Adipose tissue (tissue), 3 donors: ENCODE data around the gene SMCO2. TPM values are rescaled to one million over a fixed set of nuclear protein-coding genes. Genes with fewer than 3 reads are reported as not detected.

Experiments used
- H3K27ac ChIP-seq: one replicate; pipeline ENCODE4 v1.5.1; 2013; ENCODE audit warnings: low read depth, low read length
- WGBS, 3 donors: extraction: QIAGEN DNeasy Blood & Tissue Kit; methylation state at CpG; one replicate each; pipeline ENCODE4 v1.1.7; 2013; 5-methylcytosine and 5-hydroxymethylcytosine counted together
- polyA plus RNA-seq, 3 donors: library from polyadenylated mRNA; stranded (reverse); fragments of 200-250 nt; gene quantifications; one replicate each; pipeline ENCODE4 v1.2.3, GENCODE V29; 2013
- donor health status: healthy with polysubstance abuse.
- donor health status: Bipolar disorder and iron deficiency.
- donor health status: healthy.

SMCO2 gene
- polyA plus RNA-seq: under 1 TPM in 1 of 3 donors, not detected in 2; 0.10 TPM

GRCh38 chr12:27446436-27446835 is at the start of gene SMCO2:
Gene SMCO2, plus strand, starts transcription at chr12:27446736. Its CDS starts 23,896 bp downstream, at chr12:27470632.
- H3K27ac ChIP-seq: no peak within 1 kb of the TSS
- 92 to 96% (median 95%) methylated on average over 3 of the region's 3 CpGs for WGBS, 3 donors

- 63 to 83% (median 69%) methylated on average over 2 of the region's 2 CpGs for WGBS, 3 donors
- H3K27ac ChIP-seq: no peak overlapping the region
Measured at GRCh38 chr12:27398466-27398865, 48.1 kb upstream of the SMCO2 start.

- H3K27ac ChIP-seq: no peak overlapping the region
- WGBS, 3 donors: 89 to 100% (median 92%) methylated on average over 2 of the region's 2 CpGs
Measured at GRCh38 chr12:27399074-27399473, 47.5 kb upstream of the SMCO2 start.

- H3K27ac ChIP-seq: no peak overlapping the region
- 69 to 91% (median 88%) methylated on average over 5 of the region's 5 CpGs for WGBS, 3 donors
Measured at GRCh38 chr12:27400856-27401354, 45.6 kb upstream of the SMCO2 start.

DNA sequence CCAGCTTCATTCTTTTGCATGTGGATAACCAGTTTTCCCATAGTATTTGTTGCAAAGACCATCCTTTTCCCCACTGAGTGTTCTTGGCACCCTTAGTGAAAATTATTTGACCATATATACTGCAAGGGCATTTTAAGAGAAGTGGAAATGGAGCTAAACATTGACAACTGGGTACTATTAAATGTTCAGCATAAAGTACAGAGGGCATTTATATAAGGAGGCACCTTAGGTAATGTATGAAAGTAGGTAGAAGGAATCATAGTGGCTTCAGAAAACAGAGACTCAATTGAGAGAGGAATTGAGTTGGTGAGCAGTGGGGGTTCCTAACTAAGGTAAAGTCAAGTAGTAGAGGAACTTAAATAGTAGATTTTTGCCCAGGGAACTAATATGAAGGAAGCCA is 34.5 kb upstream of the SMCO2 start:
- no peak overlapping the region for H3K27ac ChIP-seq

DNA sequence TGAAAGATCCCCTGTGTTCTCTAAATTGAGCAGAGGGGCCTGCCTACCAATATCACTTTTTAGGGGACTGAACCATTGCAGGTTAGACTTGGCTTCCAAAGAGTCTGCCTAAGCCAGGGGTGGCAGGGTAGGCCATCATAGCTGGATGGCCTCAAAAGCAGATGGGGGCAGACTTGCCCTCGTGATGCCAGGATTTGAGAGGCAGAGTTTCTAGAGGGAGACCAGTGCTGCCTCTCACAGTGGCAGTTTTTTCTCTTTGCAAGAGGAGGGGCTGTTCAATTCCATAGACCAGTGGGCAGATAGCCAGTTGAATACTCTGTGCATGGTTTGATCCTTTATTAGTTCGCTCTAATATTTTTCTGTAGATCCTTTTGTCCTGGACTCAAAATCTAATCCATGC is 23.8 kb upstream of the SMCO2 start:
- H3K27ac ChIP-seq: no peak overlapping the region
- 83 to 97% (median 95%) methylated on average over 2 of the region's 2 CpGs for WGBS, 3 donors

DNA sequence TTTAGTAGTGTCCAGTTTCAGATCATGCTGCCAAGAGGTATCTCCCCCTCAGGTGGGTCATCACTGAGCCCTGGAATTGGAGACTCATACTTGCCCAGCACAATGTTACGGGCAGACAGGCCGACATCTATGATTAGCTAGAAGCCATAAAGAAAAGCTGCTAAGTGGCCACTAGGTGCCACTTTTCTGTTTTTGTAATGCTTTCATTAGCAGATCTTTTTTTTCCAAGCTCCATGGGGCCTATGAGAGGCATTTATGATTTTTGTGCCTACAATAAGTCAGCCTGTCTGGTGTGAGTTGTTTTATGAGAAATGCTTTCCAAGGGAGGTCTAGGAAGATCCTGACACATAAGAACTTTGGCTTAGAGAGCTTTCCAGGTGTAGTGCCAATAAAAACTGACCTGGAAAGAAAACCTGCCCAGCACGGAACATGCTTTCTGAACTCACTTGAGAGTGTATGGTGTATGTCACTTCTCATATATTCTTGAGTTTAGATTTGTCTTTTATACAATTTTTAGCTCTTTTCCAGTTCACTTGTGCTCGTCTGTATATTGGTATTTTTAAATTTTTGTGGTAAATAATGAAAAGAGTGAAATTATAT is 21.8 kb upstream of the SMCO2 start:
- H3K27ac ChIP-seq: no peak overlapping the region
- WGBS, 3 donors: 63 to 79% (median 64%) methylated on average over 4 of the region's 4 CpGs

DNA sequence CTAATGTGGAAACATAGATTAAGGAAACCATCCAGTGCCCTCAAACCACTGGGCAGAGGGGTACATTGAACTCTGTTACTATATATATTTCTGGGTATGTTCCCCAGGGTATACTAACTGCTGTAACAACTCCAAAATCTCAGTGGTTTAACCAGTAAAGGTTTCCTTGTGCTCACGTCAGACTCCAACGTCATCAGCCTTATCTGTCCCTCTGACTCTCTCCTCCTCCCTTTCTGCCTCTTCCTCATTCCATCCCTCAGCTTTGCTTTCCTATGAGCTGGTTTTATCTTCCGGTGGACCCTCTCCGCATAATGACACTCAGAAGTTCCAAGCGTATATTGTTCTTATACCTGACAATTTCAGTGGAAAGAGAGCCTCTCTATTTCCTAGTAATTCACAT is 21.2 kb upstream of the SMCO2 start:
- WGBS, 3 donors: 76 to 86% (median 82%) methylated on average over 5 of the region's 5 CpGs
- no peak overlapping the region for H3K27ac ChIP-seq

- WGBS, 3 donors: 90 to 97% (median 97%) methylated on average over 6 of the region's 6 CpGs
Measured at GRCh38 chr12:27426743-27427487, 19.6 kb upstream of the SMCO2 start.

DNA sequence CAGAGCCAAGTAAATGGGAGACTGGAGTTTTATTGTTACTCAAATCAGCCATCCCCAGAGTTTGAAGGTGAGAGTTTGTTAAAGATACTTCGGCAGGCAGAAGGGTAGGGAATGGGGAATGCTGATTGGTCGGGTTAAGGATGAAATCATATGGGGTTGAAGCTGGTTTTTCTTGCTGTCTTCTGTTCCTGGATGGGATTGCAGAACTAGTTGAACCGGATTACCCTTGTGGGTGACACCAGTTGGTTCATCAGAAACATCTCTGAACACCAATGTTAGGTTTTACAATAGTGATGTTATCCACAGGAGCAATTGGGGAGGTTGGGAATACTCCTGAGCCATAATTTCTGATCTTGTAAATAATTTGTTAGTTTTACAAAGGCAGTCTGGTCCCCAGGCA is 18.7 kb upstream of the SMCO2 start:
- 65 to 95% (median 87%) methylated on average over 3 of the region's 3 CpGs for WGBS, 3 donors
- no peak overlapping the region for H3K27ac ChIP-seq

More at GRCh38 chr12:27426743-27427487, 19.6 kb upstream of the SMCO2 start:
- H3K27ac ChIP-seq: no peak overlapping the region

DNA sequence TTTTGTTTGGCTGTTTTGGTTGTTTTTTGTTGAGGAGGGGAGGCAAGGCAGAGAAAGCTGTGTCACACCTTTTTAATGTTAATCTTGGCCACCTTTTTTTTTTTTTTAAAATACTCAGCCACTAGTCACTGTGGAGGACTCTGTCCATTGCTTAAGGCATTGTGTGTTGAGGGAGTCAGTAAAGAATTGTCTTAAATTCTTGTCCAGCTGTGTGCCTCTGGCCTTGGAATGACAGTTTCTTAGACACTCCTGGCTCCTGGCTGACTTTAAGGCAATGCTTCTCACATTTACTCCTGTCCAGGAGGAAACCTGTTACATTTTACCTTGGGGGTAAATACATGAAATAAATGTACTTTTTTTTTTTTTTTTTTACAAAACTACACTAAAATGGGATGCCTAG is 18.1 kb upstream of the SMCO2 start:
- H3K27ac ChIP-seq: no peak overlapping the region

DNA sequence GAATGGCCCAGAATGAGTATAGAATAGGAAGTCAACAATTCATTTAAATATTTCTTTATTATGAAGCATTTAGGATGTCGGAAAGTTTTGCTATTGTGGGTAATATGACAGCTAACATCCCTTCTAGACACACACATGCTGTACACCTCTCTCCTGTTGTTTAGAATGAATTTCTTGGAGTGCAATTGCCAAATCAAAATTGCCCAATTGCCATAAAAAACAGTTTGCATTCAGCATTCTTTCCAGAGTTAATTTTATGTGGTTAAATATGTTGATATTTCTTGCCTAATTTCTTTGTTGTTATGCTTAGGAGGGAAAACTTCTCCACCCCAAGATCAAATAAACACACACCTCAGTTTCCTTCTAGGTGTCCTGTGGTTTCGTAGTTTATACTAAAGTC is 16.9 kb upstream of the SMCO2 start:
- H3K27ac ChIP-seq: no peak overlapping the region
- 82 to 96% (median 87%) methylated on average over 2 of the region's 2 CpGs for whole genome bisulfite sequencing, 3 donors

GRCh38 chr12:27431185-27431584 is 15.4 kb upstream of the SMCO2 start:
- 65 to 91% (median 77%) methylated on average over 4 of the region's 4 CpGs for WGBS, 3 donors
- H3K27ac ChIP-seq: no peak overlapping the region

GRCh38 chr12:27434673-27435565 is 11.6 kb upstream of the SMCO2 start:
- H3K27ac ChIP-seq: no peak overlapping the region
- WGBS, 3 donors: 41 to 45% (median 44%) methylated on average over 5 of the region's 6 CpGs

DNA sequence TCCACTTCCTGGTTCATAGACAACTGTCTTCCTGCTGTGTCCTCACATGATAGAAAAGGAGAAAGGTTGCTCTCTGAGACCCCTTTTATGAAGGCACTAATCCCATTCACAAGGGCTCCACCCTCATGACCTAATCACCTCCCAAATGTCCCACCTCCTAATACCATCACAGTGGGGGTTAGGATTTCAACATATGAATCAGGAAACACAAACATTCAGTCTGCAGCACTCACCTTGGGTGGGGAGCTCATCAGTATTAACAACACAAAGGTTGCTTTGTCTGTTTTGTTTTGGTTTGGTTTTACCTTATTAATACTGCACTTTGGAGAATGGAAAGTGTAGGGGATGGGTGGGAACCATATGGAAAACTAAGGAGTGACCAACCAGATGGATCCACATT is 10.5 kb upstream of the SMCO2 start:
- H3K27ac ChIP-seq: no peak overlapping the region

DNA sequence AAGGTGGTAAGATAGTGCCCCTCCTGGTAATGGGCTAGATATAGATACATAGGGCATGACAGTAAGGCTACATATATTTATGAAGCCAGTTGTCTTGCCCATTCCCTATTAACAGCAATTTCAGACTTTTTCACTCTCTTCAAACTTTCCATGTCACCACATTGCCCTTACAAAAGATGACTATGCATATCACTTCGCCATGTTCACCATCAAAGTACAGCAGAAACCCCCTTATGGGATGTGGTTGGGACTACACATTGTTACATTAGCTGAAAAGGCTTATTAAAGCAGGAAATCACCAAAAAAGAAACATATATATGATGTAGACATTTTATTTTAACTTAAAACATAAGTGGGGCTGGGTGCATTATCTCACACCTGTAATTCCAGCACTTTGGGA is 9.8 kb upstream of the SMCO2 start:
- WGBS, 3 donors: 83 to 98% (median 92%) methylated on average over 1 of the region's 1 CpG

GRCh38 chr12:27437839-27438238 is 8.7 kb upstream of the SMCO2 start:
- WGBS, 3 donors: 73 to 75% (median 73%) methylated on average over 2 of the region's 2 CpGs

More for the DNA sequence above, 9.8 kb upstream of the SMCO2 start:
- H3K27ac ChIP-seq: no peak overlapping the region

DNA sequence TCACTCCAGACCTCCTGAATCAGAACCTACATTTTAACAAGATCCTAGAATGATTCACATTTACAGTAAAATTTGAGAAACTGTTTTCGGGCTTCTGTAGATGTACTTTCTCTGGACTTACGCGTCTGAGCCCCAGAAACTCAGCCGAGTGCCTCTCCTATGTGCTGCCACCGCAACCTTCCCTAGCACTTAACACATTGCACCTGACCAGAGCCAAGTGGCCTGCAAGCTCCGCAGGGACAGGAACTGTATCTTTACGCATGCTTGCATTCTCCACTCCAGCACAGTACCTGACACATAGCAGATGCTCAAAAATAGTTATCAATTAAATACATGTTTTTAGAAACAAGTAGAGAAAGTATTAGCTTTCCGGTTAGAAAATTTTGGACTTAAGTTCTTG is 1.2 kb downstream of the SMCO2 start:
- H3K27ac ChIP-seq: no peak overlapping the region
- WGBS, 3 donors: 83 to 92% (median 83%) methylated on average over 8 of the region's 8 CpGs

More at GRCh38 chr12:27437839-27438238, 8.7 kb upstream of the SMCO2 start:
- H3K27ac ChIP-seq: no peak overlapping the region

GRCh38 chr12:27449026-27449425 is 2.5 kb downstream of the SMCO2 start:
- no peak overlapping the region for H3K27ac ChIP-seq
- 52 to 90% (median 89%) methylated on average over 6 of the region's 6 CpGs for WGBS, 3 donors
